A549 treated with CpdA at 1 μM for 4 hours (cell line): Measurements from ENCODE around the gene OR5H6. TPM values are rescaled to one million over a fixed set of nuclear protein-coding genes. Genes with fewer than 3 reads are reported as not detected.

Experiments used
- total RNA-seq: library from RNA; stranded (reverse); fragments of 200-300 nt; extraction: Qiagen RNA extraction; gene quantifications from 5 replicates; pipeline ENCODE4 v1.2.3, GENCODE V29; 2022; ENCODE audit warnings: low read depth

The OR5H6 gene
- total RNA-seq: not detected in 5 replicates

DNA sequence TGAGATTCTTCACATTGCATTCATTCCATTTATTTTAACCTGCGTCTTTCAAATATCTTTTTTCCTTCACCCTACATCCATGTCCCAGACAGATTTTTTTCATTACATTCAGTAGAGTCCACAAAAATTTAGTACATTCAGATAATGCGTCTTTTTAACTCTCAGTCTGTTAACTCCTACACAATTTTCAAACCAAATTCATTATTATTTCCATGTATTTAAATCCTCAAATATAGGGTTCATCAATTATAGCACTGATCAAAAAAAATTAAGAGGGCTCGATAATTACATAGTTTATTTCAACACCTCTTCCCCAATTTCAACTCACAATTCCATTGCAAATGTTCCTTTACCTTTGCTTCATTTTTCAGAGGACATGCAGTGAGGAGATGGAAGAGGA lies at the start of gene OR5H6:
Gene OR5H6, plus strand, starts transcription at position 301 of the 400 bp plus-strand sequence. Its CDS starts 89 bp downstream, at position 390.

DNA sequence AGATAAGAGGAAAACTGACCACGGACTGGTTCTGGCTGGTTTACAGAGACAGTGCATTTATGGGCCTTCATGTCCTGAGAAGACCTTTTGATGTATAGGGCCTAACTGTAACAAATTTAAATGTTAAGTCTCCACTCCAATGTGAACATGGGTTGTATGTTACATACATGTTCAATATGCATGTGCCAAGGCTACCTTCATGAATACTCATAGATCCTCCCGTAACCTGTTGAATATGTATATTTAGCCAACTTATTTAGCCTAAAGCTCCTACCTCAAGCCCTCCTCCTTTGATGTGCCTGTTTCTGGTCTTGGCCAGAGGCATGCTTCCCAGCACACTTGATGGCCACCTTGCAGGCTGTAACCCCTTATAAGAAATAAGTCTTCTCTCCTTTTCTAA lies 18.2 kb downstream of the OR5H6 start, which contains the start of gene OR5H2:
Gene OR5H2, plus strand, starts transcription at position 301 of the 400 bp plus-strand sequence. CDS start 398 bp downstream, outside the sequence.

Other genes starting within 250 kb of the OR5H6 start
- not detected in 5 replicates for gene GABRR3, start 228.9 kb upstream of the OR5H6 start, total RNA-seq
- not detected in 5 replicates for gene OR5AC2, start 177.1 kb upstream of the OR5H6 start, total RNA-seq
- gene OR5H1, start 133.5 kb upstream of the OR5H6 start, total RNA-seq: not detected in 5 replicates
- gene OR5H14, start 116.8 kb upstream of the OR5H6 start, total RNA-seq: not detected in 5 replicates
- not detected in 5 replicates for gene OR5H15, start 97.5 kb upstream of the OR5H6 start, total RNA-seq
- gene OR5H2, start 18.3 kb downstream of the OR5H6 start, total RNA-seq: not detected in 5 replicates
- not detected in 5 replicates for gene OR5K4, start 89.6 kb downstream of the OR5H6 start, total RNA-seq
- gene OR5K3, start 126.4 kb downstream of the OR5H6 start, total RNA-seq: not detected in 5 replicates
- not detected in 5 replicates for gene OR5K1, start 199.0 kb downstream of the OR5H6 start, total RNA-seq
- not detected in 5 replicates for gene OR5K2, start 233.4 kb downstream of the OR5H6 start, total RNA-seq